ENCODE results near the gene MRPL19. TPM values are rescaled to one million over a fixed set of nuclear protein-coding genes. Genes with fewer than 3 reads are reported as not detected.

Gene MRPL19
- 69.4 to 82.1 TPM (median 70.8 TPM) in 5 replicates for total RNA-seq (2022; extraction: Qiagen RNA extraction; ENCODE audit: low read depth)

GRCh38 chr2:75646583-75647425 is at the start of gene MRPL19:
Gene MRPL19, plus strand, starts transcription at chr2:75646783. Its CDS starts 25 bp downstream, at chr2:75646808.

GRCh38 chr2:75710577-75711253 is 64.1 kb downstream of the MRPL19 start, which contains the start of gene GCFC2:
Gene GCFC2, minus strand, starts transcription at chr2:75710915. Its CDS starts 60 bp downstream, at chr2:75710855.

Other genes with a start within 250 kb of the MRPL19 start
- gene EVA1A, start 85.8 kb upstream of the MRPL19 start, total RNA-seq (2022; extraction: Qiagen RNA extraction; ENCODE audit: low read depth) = 9.1 to 11.8 TPM (median 10.9 TPM) in 5 replicates
- 13.7 to 20.2 TPM (median 16.9 TPM) in 5 replicates for gene GCFC2, start 64.1 kb downstream of the MRPL19 start, total RNA-seq (2022; extraction: Qiagen RNA extraction; ENCODE audit: low read depth)

Measured in A549 treated with GW870086 at 1 μM for 4 hours (cell line).